Measurements from ENCODE around the gene SIM2.

SIM2 gene

GRCh38 chr21:36700971-36701755, 2.2 kb downstream of the SIM2 start:
- DNase-seq: peak; percentile 55

GRCh38 chr21:36701756-36702621, 3.1 kb downstream of the SIM2 start:
- DNase-seq: no peak

- no peak for DNase-seq
Measured at GRCh38 chr21:36702622-36702968, 3.7 kb downstream of the SIM2 start.

GRCh38 chr21:36703123-36703522, 4.2 kb downstream of the SIM2 start:
- DNase-seq: no peak

- no peak for DNase-seq
Measured at GRCh38 chr21:36703626-36704280, 4.8 kb downstream of the SIM2 start.

- DNase-seq: no peak
Measured at GRCh38 chr21:36704281-36704957, 5.5 kb downstream of the SIM2 start.

GRCh38 chr21:36704958-36705678, 6.2 kb downstream of the SIM2 start:
- no peak for DNase-seq

GRCh38 chr21:36705679-36706481, 7.0 kb downstream of the SIM2 start:
- DNase-seq: no peak

- no peak for DNase-seq
Measured at GRCh38 chr21:36706482-36706852, 7.6 kb downstream of the SIM2 start.

GRCh38 chr21:36706951-36707762, 8.2 kb downstream of the SIM2 start:
- peak; percentile 53 for DNase-seq

- DNase-seq: no peak
Measured at GRCh38 chr21:36707763-36708285, 8.9 kb downstream of the SIM2 start.

GRCh38 chr21:36708286-36709029, 9.5 kb downstream of the SIM2 start:
- peak; percentile 45 for DNase-seq

GRCh38 chr21:36709030-36709867, 10.3 kb downstream of the SIM2 start:
- peak; percentile 41 for DNase-seq

GRCh38 chr21:36709868-36710728, 11.2 kb downstream of the SIM2 start:
- DNase-seq: peak; percentile 1

GRCh38 chr21:36710729-36711048, 11.8 kb downstream of the SIM2 start:
- peak; percentile 59 for DNase-seq

GRCh38 chr21:36713746-36714145, 14.8 kb downstream of the SIM2 start:
- no peak for DNase-seq

GRCh38 chr21:36716387-36716786, 17.5 kb downstream of the SIM2 start:
- no peak for DNase-seq

- DNase-seq: no peak
Measured at GRCh38 chr21:36716836-36717235, 17.9 kb downstream of the SIM2 start.

Data from right forelimb (tissue), 1 donor.